Measurements from ENCODE around the gene LTO1.

GRCh38 chr11:69695581-69695980 is 20.4 kb upstream of the LTO1 start:
- no peak for TF ChIP-seq CTCF (conservative IDR thresholded peaks at IDR 0.05; ENCODE audit: low read depth in 2 of 2)
- no peak for TF ChIP-seq REST (IDR thresholded peaks at IDR 0.05; ENCODE audit: unreplicated experiment)

Data from GM23338 (cell line).